ENCODE data around the gene NEMF.
"Not testable (repeated sequence)": the region's sequence is repeated elsewhere in the genome, so short reads cannot be mapped to it uniquely, and the experiment has no call there.

Gene NEMF, protein sequence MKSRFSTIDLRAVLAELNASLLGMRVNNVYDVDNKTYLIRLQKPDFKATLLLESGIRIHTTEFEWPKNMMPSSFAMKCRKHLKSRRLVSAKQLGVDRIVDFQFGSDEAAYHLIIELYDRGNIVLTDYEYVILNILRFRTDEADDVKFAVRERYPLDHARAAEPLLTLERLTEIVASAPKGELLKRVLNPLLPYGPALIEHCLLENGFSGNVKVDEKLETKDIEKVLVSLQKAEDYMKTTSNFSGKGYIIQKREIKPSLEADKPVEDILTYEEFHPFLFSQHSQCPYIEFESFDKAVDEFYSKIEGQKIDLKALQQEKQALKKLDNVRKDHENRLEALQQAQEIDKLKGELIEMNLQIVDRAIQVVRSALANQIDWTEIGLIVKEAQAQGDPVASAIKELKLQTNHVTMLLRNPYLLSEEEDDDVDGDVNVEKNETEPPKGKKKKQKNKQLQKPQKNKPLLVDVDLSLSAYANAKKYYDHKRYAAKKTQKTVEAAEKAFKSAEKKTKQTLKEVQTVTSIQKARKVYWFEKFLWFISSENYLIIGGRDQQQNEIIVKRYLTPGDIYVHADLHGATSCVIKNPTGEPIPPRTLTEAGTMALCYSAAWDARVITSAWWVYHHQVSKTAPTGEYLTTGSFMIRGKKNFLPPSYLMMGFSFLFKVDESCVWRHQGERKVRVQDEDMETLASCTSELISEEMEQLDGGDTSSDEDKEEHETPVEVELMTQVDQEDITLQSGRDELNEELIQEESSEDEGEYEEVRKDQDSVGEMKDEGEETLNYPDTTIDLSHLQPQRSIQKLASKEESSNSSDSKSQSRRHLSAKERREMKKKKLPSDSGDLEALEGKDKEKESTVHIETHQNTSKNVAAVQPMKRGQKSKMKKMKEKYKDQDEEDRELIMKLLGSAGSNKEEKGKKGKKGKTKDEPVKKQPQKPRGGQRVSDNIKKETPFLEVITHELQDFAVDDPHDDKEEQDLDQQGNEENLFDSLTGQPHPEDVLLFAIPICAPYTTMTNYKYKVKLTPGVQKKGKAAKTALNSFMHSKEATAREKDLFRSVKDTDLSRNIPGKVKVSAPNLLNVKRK

GRCh38 chr14:49852301-49853157, at the start of gene NEMF:
TSS of gene NEMF (minus strand) at chr14:49852788. CDS start at chr14:49852753, 35 bp downstream.
- DNase-seq, result peak; percentile 81

DNA sequence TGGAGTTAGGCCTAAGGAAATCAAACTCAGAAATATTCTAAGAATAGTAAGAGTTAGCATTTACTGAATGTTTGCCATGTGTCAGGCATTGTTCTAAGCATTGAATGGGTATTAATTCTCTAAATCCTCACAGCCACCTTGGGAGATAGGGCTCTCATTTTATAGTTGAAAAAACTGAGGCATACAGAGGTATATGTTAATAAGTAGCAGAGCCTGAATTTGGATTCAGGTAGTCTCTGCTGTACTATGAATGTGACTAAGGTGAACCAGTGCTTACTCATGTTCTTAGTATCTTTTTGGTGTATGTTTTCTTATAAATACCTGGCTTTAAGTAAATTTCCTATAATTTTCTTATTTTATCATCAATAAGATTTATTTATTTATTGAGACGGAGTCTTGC, 48.4 kb upstream of the NEMF start:
- no peak for DNase-seq

- no peak for DNase-seq
Observed at GRCh38 chr14:49898485-49898884, 45.9 kb upstream of the NEMF start.

GRCh38 chr14:49897965-49898364, 45.4 kb upstream of the NEMF start:
- DNase-seq, result no peak

DNA sequence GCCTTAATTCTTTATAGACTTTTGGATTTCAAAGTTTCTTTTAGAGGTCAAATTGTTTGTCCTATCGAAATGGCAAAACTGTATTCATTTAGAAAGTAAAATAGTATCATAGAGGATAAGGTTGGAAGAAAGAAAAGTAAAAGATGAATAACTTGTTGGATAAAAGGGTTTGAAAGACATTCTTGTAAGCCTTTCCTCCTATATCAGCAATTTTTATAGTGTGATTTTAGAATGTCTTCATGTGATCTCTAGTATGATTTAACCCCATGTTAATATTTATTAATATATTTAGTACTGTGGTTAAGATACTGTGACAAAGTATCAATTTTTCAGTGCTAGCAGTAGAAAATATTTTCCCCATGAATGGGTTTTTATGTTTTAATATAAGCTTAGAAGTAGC, 44.8 kb upstream of the NEMF start:
- DNase-seq, result no peak

- no peak for DNase-seq
Observed at GRCh38 chr14:49896966-49897365, 44.4 kb upstream of the NEMF start.

DNA sequence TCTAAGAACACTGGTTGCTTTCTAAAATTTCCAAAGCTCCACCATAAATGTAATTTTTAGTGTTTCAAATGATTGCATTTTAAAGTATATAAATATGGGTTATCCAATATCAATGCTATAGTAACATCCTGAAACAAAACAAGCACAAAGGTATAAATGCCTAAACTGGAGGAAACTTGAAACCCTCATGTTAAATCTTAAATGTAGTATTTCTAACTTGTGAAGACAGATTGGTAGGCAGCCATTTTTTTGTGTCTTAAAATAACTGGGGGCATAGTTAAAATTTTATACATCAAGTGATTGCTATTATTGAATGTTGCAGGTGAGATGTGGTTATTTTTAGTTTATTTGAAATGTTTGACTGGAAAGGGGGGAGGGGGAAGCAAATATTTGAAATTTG, 43.7 kb upstream of the NEMF start:
- not testable (repeated sequence) for DNase-seq

- no peak for DNase-seq
Observed at GRCh38 chr14:49895480-49895879, 42.9 kb upstream of the NEMF start.

DNA sequence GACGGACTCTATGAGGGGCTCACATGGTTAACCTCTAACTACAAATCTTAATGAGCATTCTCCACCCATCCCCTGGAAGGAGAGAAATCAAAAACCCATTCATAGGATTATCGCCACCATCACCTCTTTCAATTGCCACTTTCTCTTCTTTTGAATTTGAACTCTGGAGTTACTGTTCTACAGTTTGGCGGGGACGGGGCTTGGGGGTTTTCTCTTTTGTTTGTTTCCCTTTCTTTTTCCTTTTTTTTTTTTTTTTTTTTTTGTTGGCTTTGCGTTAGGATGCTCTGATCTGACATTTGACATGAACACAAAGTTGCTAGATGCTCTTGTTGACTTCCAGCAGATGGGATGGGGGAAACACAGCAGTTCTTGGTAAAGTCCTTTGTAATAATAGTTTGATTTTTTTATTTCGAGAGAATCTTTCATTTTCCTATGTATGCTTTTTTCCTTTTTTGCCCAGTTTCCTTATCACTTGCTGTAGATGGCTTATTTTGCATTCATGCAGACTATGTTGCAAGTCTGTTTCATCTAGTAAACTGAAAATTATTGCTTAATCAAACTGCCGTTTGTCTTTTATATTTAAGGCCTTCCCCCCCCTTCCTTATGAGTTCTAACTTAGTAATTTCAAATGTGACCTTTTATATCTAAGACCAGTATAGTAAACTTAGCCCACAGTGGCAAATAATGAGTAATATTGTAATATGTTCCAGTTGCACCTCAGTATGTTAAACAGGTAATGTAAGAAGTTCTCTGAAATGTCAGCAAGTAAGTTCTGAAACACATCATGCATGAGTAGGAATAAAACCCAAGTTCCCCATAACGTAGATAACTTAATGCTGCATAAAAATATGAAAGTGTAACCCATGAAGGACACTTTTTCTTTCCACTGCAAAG, 41.9 kb upstream of the NEMF start:
- DNase-seq, result not testable (repeated sequence)

DNA sequence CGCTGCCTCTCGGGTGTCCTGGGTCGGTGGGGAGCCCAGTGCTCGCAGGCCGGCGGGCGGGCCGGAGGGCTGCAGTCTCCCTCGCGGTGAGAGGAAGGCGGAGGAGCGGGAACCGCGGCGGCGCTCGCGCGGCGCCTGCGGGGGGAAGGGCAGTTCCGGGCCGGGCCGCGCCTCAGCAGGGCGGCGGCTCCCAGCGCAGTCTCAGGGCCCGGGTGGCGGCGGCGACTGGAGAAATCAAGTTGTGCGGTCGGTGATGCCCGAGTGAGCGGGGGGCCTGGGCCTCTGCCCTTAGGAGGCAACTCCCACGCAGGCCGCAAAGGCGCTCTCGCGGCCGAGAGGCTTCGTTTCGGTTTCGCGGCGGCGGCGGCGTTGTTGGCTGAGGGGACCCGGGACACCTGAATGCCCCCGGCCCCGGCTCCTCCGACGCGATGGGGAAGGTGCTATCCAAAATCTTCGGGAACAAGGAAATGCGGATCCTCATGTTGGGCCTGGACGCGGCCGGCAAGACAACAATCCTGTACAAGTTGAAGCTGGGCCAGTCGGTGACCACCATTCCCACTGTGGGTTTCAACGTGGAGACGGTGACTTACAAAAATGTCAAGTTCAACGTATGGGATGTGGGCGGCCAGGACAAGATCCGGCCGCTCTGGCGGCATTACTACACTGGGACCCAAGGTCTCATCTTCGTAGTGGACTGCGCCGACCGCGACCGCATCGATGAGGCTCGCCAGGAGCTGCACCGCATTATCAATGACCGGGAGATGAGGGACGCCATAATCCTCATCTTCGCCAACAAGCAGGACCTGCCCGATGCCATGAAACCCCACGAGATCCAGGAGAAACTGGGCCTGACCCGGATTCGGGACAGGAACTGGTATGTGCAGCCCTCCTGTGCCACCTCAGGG, 41.0 kb upstream of the NEMF start:
- peak; percentile 76 for DNase-seq

DNA sequence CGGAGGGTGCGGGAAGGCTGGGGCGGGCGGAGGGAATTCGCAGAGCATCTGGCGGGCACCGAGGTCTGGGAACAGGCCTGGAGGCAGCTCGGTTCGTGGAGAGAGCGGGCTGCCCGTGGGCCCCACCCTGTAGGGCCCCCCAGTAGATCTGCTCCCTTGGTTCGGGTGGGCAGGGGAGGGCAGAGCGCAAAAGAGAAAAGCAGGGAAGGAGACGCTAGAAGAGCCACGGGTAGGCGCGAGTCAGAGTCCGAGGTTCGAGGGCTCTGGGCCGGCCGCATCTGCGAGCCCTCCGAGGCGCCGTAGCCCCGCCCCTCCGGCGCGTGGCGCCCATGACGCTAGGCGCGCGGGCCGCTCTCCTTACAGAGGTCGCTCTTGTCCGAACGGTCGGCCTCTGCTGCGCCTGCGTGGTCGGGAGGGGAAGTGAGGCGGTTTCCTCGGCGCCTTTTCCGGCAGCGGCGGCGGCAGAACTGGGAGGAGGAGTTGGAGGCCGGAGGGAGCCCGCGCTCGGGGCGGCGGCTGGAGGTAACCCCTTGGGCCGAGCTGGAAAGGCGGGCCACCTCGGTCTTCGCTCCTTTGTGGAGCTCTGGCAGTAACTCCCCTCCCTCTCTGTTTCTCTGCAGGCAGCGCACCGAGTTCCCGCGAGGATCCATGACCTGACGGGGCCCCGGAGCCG, 40.2 kb upstream of the NEMF start, which contains the start of gene ARF6:
Gene ARF6 (plus strand): TSS at position 447 of the 673 bp plus-strand sequence. CDS start 655 bp downstream, outside the sequence.
- DNase-seq, result peak; percentile 93

DNA sequence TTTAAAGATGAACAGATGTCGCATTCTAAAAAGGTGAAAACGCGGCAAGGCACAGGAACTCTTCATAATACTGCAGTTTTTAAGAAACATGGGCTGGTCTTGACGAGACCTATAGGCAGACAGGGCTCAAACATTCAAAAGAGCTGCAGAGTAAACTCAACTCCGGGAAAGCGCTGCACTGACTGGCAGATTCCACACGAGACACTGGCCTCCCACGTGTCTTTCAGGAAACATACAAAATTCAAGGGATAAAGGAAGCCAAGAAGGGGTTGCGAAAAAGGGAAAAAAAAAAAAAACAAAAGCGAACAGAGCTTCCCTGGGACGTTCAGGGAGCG, 39.7 kb upstream of the NEMF start:
- DNase-seq, result no peak

- DNase-seq, result no peak
Observed at GRCh38 chr14:49888293-49888692, 35.7 kb upstream of the NEMF start.

DNA sequence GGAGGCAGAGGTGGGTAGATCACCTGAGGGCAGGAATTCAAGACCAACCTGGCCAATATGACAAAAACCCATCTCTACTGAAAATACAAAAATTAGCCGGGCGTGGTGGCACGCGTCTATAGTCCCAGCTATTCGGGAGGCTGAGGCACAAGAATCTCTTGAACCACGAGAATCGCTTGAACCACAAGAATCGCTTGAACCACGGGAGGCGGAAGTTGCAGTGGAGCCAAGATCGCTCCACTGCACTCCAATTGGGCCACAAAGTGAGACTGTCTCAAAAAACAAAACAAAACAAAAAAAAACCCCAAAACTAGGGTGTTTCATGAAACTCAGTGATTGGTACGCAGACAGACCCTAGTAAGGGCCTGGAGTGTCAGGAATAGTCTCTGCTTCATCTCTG, 33.9 kb upstream of the NEMF start:
- DNase-seq, result no peak

GRCh38 chr14:49882826-49883694, 30.5 kb upstream of the NEMF start:
- no peak for DNase-seq

- DNase-seq, result no peak
Observed at GRCh38 chr14:49881350-49882001, 28.9 kb upstream of the NEMF start.

GRCh38 chr14:49880267-49881064, 27.9 kb upstream of the NEMF start:
- no peak for DNase-seq
